ENCODE measurements around the gene LRP3. TPM values are rescaled to one million over a fixed set of nuclear protein-coding genes. Genes with fewer than 3 reads are reported as not detected.
"Not testable (repeated sequence)": the region's sequence is repeated elsewhere in the genome, so short reads cannot be mapped to it uniquely, and the experiment has no call there.

The LRP3 gene
- polyA plus RNA-seq, 4 donors = 19.3 to 33.8 (median 27.8) TPM

GRCh38 chr19:33175886-33176669 is 18.1 kb upstream of the LRP3 start:
- DNase-seq (ENCODE audit: low read depth in 4 of 4, low spot score in 2 of 4) = peak in 1 of 4 donors; percentile 18

GRCh38 chr19:33176670-33177416 is 17.3 kb upstream of the LRP3 start:
- DNase-seq (ENCODE audit: low read depth in 4 of 4, low spot score in 2 of 4) = peak; percentile 96 to 99 (median 98)

- DNase-seq (ENCODE audit: low read depth in 4 of 4, low spot score in 2 of 4) = no peak
Measured at GRCh38 chr19:33177417-33177979, 16.6 kb upstream of the LRP3 start.

- no peak for DNase-seq (ENCODE audit: low read depth in 4 of 4, low spot score in 2 of 4)
Measured at GRCh38 chr19:33186431-33187182, 7.5 kb upstream of the LRP3 start.

- DNase-seq (ENCODE audit: low read depth in 4 of 4, low spot score in 2 of 4) = no peak
Measured at GRCh38 chr19:33187183-33187540, 7.0 kb upstream of the LRP3 start.

- no peak for DNase-seq (ENCODE audit: low read depth in 4 of 4, low spot score in 2 of 4)
Measured at GRCh38 chr19:33189453-33189852, 4.7 kb upstream of the LRP3 start.

GRCh38 chr19:33191092-33191491 is 3.0 kb upstream of the LRP3 start:
- not testable (repeated sequence) for DNase-seq (ENCODE audit: low read depth in 4 of 4, low spot score in 2 of 4)

- no peak for DNase-seq (ENCODE audit: low read depth in 4 of 4, low spot score in 2 of 4)
Measured at GRCh38 chr19:33191501-33191900, 2.6 kb upstream of the LRP3 start.

GRCh38 chr19:33192010-33192409 is 2.1 kb upstream of the LRP3 start:
- no peak for DNase-seq (ENCODE audit: low read depth in 4 of 4, low spot score in 2 of 4)

GRCh38 chr19:33193269-33193864 is 763 bp upstream of the LRP3 start:
- no peak for DNase-seq (ENCODE audit: low read depth in 4 of 4, low spot score in 2 of 4)

- no peak for DNase-seq (ENCODE audit: low read depth in 4 of 4, low spot score in 2 of 4)
Measured at GRCh38 chr19:33194532-33194885, 379 bp downstream of the LRP3 start.

- no peak for DNase-seq (ENCODE audit: low read depth in 4 of 4, low spot score in 2 of 4)
Measured at GRCh38 chr19:33194886-33195644, 935 bp downstream of the LRP3 start.

- DNase-seq (ENCODE audit: low read depth in 4 of 4, low spot score in 2 of 4) = no peak
Measured at GRCh38 chr19:33195645-33196347, 1.7 kb downstream of the LRP3 start.

GRCh38 chr19:33196446-33197193 is 2.5 kb downstream of the LRP3 start:
- no peak for DNase-seq (ENCODE audit: low read depth in 4 of 4, low spot score in 2 of 4)

- no peak for DNase-seq (ENCODE audit: low read depth in 4 of 4, low spot score in 2 of 4)
Measured at GRCh38 chr19:33197591-33198000, 3.5 kb downstream of the LRP3 start.

GRCh38 chr19:33198169-33198568 is 4.0 kb downstream of the LRP3 start:
- DNase-seq (ENCODE audit: low read depth in 4 of 4, low spot score in 2 of 4) = no peak

- no peak for DNase-seq (ENCODE audit: low read depth in 4 of 4, low spot score in 2 of 4)
Measured at GRCh38 chr19:33199441-33200265, 5.5 kb downstream of the LRP3 start.

GRCh38 chr19:33201473-33201872 is 7.3 kb downstream of the LRP3 start:
- no peak for DNase-seq (ENCODE audit: low read depth in 4 of 4, low spot score in 2 of 4)
